Measurements from ENCODE around the gene POLG2.
"Not testable (repeated sequence)": the region's sequence is repeated elsewhere in the genome, so short reads cannot be mapped to it uniquely, and the experiment has no call there.

The POLG2 gene

GRCh38 chr17:64437944-64438525, 58.8 kb downstream of the POLG2 start:
- DNase-seq: no peak

- no peak for DNase-seq
Measured at GRCh38 chr17:64431534-64431933, 65.3 kb downstream of the POLG2 start.

GRCh38 chr17:64430036-64430435, 66.8 kb downstream of the POLG2 start:
- not testable (repeated sequence) for DNase-seq

- no peak for DNase-seq
Measured at GRCh38 chr17:64428406-64428805, 68.4 kb downstream of the POLG2 start.

Data from activated T-cell treated with anti-CD3 and anti-CD28 coated beads for 4 hours (primary cell).